HG03457 (cell line): ENCODE data around the gene DDX21.
"Not testable (repeated sequence)": the region's sequence is repeated elsewhere in the genome, so short reads cannot be mapped to it uniquely, and the experiment has no call there.

Experiments used
- ATAC-seq: cut with Tn5 transposase; IDR thresholded peaks from one replicate; pipeline ENCODE4 v1.9.1; 2021; ENCODE audit warnings: moderate number of reproducible peaks; ENCODE audit not compliant: unreplicated experiment

Gene DDX21

DNA sequence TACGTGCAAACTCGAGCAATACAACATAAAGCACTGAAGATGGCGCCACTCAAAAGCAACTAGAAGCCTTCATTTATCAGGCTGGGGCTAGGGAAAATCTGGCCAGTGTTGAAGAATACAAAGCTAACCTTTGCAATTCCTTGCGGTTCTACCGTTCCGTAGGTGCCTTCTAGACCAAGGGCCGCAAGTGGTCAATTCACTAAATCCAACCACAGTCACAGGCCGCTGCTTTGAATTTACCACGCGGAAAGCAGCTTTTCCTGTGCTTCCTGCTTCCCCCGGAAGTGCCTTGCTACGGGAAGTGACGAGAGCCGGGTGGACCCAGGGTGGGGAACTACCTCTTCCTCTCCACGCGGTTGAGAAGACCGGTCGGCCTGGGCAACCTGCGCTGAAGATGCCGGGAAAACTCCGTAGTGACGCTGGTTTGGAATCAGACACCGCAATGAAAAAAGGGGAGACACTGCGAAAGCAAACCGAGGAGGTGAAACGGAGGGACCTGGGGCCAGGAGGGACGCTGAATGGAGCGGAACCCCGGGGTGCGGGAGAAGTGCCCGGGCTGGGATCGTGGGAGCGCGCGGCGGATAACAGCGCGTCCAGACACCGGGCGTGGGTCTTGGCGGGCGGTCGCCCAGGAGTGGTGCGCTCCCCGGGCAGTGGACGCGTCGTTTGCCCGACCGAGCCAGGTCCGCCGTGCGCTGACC lies at the start of gene DDX21:
TSS of gene DDX21 (plus strand) at position 339 of the 701 bp plus-strand sequence. CDS start at position 395, 56 bp downstream.
- ATAC-seq: peak; percentile 70

DNA sequence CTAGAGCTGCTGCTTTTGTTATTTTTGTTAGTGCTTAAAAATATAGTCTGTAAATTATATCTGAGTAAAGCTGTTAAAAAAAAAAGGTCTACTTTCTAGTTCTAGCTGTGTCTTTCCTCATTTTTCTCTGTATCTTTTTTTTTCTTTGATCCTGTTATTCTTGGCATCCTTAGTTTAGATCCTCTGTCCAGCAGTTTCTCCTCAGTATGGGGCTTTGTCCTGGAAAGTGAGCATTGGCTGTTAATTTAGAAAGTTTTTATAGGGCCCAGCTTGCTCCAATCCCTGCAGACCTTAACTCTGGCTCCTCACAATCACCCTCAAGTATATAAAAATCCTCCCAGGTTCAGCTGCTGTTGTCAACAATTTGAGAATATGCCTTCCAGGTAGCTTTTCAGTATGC lies 31.4 kb upstream of the DDX21 start:
- no peak for ATAC-seq

DNA sequence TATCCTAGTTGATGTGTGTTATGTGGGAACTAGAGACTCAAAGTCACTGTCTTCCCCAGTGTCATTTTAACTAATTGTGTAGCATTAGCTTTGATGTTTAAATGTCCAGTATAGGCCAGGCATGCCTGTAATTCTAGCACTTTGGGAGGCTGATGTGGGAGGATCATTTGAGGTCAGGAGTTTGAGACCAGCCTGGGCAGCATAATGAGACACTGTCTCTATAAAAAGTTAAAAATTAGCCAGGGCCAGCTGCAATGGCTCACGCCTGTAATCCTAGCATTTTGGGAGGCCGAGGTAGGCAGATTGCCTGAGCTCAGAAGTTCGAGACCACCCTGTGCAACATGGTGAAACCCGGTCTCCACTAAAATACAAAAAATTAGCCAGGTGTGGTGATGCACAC lies 30.5 kb upstream of the DDX21 start:
- ATAC-seq: no peak

DNA sequence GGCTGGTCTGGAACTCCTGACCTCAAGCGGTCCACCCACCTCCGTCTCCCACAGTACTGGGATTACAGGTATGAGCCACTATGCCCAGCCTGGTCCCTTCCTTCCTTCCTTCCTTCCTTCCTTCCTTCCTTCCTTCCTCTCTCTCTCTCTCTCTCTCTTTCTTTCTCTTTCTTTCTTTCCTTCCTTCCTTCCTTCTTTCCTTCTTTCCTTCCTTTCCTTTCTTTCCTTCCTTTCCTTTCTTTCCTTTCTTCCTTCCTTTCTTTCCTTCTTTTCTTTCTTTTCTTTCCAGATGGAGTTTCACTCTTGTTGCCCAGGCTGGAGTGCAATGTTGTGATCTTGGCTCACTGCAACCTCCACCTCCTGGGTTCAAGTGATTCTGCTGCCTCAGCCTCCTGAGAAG lies 26.8 kb upstream of the DDX21 start:
- not testable (repeated sequence) for ATAC-seq

DNA sequence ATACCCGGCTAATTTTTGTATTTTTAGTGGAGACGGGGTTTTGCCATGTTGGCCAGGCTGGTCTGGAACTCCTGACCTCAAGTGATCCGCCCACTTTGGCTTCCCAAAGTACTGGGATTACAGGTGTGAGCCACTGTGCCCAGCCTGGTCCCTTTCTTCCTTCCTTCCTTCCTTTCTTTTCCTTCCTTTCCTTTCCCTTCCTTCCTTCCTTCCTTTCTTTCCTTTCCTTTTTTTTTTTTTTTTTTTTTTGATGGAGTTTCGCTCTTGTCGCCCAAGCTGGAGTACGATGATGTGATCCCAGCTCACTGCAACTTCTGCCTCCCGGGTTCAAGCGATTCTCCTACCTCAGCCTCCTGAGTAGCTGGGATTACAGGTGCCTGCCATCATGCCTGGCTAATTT lies 26.1 kb upstream of the DDX21 start:
- ATAC-seq: not testable (repeated sequence)

DNA sequence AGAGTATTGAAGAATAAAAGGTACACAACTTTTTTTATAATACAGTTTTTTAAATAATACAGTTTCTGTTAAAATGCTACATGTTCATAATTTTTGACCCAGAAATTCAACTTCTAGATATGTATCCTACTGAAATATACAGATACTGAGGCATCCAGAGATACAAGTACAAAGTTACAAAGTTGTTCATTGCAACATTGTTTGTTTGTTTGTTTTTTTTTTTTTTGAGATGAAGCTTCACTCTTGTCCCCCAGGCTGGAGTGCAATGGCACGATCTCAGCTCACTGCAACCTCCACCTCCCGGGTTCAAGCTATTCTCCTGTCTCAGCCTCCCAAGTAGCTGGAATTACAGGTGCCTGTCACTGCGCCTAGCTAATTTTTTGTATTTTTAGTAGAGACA lies 23.1 kb upstream of the DDX21 start:
- not testable (repeated sequence) for ATAC-seq

DNA sequence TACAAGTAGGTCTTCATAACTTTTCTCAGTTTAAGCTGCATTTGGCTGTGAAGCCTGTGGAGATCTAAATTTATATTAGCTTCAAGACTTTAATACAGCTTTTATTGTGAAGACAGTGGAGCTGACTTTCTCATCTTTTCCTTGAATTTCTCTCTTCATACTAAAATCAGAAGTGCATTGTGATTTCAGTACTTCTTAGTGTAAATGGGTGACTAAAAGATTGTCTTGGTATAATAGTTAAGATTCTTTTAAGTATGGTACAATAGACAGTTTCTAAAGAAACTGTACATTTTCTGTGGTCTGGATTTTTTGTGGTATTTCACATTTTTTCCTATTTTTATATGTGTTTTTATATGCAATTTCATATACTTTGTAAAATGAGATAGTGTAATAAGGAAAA lies 21.0 kb upstream of the DDX21 start:
- no peak for ATAC-seq

DNA sequence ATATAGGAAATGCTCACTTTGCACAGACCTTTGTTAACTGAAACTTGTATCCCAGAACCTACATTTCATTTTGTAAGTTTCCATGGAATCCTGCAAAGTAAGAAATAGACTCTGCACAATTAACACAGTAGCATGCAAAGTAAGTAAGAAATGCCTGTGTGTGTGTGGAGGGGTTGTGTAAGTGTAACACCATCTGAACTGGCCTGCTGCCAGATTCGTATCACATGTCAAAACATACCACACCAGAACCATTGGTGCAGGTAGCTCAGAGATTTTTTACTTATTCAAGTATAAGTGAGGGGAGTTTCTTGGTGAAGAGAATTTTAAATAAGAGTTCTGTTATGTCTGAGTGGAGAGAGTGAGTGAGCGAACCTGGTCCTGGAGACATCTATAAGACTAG lies 17.9 kb upstream of the DDX21 start:
- no peak for ATAC-seq

DNA sequence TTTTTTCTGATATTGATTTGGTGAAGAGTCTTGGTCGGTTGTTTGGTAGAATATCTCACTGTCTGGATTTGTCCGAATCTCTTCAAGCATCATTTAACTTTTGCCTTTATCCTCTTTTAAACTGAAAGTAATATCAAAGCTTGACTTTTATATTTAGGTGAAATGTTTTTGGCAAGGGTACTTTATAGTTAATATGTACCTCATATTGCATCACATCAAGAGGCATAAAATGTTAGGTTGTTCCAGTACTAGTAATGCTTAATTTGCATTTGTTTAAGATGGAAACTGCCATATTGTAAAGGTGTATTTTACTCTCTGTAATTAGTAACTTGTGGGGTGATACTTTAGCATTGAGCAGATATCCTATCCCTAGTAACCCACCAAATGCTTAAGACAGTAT lies 17.1 kb upstream of the DDX21 start:
- ATAC-seq: no peak

DNA sequence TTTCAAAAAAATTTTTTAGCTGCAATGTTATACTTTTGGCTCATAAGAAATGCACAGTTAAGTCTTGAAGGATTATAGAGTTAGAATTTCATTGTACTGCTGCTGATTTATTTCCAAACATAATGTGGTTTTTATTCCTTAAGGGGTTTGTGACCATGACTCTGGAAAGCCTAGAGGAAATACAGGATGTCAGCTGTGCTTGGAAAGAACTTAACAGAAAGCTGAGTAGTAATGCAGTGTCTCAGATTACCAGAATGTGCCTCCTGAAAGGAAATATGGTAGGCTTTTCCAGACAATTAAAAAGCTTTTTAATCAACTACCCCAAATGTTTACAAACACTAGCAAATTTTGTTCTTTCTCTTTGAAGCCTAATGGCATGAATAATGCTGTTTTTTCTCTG lies 15.1 kb upstream of the DDX21 start:
- not testable (repeated sequence) for ATAC-seq

DNA sequence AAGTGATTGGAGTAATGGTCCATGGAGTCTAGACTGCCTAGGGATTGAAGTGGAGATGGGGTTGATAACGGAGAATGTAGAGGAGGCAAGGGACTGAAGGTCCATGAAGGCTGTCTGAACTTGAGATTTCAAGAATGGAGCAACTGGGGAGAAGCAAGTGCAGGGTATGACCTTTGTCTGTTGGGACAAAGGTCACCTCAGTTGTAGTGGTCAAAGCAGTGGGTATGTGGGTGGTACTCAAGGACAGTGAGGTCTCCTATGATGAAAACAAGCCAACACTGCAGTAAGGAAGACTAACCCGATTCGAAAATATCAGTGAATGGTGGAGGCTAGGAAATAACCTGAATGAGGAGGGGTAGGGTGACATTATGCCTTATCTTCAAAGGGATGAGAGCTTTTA lies 5.4 kb upstream of the DDX21 start:
- no peak for ATAC-seq

DNA sequence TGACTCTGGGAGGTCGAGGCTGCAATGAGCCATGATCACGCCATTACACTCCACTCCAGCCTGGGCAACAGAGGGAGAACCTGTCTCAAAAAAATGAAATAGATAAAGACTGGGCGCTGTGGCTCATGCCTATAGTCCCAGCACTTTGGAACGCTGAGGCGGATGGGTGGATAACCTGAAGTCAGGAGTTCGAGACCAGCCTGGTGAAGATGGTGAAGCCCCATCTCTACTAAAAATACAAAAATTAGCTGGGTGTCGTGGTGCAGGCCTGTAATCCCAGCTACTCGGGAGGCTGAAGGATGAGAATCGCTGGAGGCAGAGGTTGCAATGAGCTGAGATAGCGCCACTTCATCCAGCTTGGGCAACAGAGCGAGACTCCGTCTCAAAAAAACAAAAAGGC lies 1.1 kb upstream of the DDX21 start:
- no peak for ATAC-seq

DNA sequence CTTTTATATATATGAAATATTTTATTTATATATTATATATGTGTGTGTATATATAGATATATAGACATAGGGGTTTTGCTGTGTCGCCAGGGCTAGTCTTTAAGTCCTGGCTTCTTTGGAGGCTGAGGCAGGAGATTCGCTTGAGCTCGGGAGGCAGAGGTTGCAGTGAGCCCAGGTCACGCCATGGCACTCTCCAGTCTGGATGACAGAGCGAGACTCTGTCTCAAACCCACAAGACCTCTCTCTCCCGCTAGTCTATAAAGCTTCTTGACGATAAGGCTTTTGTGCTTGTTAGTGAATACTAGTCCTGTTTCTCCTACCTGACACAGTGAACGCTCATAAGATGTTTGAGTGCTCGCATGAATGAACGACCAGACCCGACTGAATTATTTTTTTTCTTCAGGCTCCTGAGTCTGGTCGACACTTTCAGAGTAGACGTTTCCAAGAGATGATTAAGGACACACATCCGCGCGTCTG lies 577 bp upstream of the DDX21 start:
- ATAC-seq: no peak

DNA sequence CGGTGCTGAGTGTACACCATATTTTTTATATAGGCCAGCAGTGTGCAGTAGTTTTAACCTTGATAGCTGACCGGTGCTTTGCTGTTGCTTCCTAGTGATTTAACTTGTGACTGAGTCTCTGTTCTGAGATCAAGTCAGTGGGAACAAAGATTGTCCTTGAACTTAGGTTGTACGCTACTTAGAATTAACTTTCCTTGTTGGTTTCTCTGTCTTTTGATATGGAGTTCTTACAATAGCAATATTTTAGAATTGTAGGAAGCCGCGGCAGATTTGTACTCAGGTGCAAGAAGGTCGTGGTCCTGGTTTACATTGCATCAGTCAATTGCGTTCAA lies 1.3 kb downstream of the DDX21 start:
- no peak for ATAC-seq

DNA sequence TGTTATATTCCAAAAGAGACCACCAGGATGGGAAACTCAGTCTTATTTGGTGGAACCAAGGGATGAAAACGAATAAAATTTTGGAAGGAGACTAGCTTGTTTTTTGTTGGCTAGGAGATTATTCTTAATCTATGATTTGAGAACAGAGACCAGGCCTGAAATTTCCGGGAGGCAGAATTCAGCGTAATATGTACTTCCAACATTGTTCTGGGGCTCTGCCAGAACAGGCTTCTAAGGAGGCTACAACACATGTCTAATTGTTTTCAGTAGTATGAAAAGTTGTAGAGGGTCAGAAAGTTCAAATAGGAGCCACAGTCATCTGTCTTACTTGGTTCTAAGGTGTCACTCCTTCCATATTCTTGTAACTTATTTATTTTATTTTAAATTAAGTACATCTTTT lies 1.7 kb downstream of the DDX21 start:
- ATAC-seq: no peak

DNA sequence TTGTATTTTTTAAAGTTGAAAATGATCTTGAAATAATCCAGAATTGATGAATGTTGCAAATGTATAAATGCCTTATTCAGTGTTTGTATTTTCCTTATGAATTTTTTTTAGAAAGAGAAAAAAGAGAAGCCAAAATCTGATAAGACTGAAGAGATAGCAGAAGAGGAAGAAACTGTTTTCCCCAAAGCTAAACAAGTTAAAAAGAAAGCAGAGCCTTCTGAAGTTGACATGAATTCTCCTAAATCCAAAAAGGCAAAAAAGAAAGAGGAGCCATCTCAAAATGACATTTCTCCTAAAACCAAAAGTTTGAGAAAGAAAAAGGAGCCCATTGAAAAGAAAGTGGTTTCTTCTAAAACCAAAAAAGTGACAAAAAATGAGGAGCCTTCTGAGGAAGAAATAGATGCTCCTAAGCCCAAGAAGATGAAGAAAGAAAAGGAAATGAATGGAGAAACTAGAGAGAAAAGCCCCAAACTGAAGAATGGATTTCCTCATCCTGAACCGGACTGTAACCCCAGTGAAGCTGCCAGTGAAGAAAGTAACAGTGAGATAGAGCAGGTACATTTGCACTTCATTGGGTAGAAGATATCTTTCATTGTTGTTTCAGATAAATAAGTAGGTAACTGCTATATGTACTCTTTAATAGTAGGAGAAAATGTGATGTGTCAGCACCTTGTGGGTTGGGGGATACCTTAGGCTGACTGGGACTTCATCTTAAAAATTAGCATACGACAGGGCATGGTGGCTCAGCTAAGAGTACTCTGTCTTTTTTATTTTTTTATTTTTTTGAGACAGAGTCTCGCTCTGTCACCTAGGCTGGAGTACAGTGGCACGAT lies 3.9 kb downstream of the DDX21 start:
- ATAC-seq: no peak

DNA sequence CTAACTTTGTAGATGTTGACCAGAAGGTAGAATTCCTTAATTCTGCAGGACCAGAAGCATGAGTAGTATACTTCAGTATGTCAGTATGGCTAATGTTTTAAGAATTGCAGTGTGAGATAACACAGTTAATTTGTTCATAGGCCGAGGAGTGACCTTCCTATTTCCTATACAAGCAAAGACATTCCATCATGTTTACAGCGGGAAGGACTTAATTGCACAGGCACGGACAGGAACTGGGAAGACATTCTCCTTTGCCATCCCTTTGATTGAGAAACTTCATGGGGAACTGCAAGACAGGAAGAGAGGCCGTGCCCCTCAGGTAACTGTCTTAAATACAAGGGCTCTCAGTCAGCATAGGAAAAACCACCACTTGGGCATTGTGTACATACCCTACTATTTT lies 7.2 kb downstream of the DDX21 start:
- no peak for ATAC-seq

DNA sequence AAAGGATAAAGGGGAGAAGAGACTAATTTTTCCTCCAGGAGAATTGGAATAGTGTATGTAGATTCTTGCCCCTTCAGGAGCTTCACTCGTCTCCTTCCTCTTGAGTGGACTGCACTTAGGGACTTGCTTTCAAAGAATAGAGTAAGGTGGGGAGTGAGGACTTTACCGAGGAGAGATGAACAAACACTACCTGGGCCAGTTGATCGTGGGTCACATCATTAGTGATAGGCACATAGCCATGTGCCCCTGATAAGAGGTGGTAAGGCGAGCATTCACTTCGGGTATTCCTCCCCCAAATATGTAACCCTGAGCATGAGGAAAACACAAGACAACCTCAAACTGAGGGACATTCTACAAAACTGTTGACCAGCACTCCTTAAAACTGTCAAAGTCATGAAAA lies 18.0 kb downstream of the DDX21 start:
- ATAC-seq: no peak

DNA sequence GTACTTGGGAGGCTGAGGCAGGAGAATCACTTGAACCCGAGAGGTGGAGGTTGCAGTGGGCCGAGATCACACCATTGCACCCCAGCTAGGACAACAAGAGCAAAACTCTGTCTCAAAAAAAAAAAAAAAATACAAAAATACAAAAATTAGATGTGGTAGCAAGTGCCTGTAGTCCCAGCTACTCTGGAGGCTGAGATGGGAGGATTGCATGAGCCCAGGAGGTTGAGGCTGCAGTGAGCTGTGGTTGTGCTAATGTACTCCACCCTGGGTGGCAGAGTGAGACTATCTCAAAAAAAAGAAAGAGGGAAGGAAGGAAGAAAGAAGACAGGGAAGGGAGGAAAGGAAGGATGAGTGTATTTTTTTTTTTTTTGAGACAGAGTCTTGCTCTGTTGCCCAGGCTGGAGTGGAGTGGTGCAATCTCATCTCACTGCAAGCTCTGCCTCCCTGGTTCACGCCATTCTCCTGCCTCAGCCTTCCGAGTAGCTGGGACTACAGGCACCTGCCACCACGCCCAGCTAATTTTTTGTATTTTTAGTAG lies 20.0 kb downstream of the DDX21 start:
- not testable (repeated sequence) for ATAC-seq

DNA sequence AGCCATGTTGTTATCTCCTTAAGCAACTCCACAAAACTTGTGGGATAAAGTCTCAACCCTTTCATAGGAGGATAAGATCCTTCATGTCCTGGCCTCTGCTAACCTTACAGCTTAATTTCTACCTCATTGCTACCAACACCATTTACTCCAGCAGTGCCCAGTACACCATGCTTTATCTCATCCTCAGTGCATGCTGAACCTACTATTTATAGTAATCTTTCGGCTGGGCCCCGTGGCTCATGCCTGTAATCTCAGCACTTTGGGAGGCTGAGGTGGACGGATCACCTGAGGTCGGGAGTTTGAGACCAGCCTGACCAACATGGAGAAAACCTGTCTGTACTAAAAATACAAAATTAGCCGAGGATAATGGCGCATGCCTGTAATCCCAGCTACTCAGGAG lies 23.8 kb downstream of the DDX21 start:
- not testable (repeated sequence) for ATAC-seq

DNA sequence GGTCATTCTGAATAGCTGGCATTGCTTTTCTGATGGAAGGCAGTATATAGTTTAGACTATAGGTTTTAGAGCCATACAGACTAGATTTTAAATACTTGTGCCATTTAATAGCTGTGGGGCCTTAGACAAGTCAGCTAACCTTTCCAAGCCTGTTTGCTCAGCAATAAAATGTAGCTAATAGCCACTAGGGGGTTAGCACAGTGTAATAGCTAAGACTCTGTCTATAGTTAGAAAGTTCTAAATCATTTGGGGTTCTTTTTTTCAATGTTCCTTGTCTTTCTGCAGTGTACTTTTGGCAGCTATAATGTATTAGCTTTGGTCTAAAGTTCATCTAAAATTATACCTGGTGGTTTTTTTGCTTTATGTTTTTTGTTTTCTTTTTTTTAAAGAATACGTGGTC lies 25.1 kb downstream of the DDX21 start:
- ATAC-seq: no peak

DNA sequence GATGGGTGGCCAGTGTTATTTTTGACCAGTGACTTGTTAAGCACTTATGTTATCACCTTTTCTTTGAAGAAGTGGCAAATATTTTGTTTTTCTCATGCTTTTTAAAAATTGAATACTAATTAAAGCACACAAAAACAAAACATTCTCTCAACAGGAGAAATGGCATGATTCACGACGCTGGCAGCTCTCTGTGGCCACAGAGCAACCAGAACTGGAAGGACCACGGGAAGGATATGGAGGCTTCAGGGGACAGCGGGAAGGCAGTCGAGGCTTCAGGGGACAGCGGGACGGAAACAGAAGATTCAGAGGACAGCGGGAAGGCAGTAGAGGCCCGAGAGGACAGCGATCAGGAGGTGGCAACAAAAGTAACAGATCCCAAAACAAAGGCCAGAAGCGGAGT lies 26.4 kb downstream of the DDX21 start:
- no peak for ATAC-seq
